K562 (cell line): ENCODE results near the gene MRPL33. TPM values are rescaled to one million over a fixed set of nuclear protein-coding genes. Genes with fewer than 3 reads are reported as not detected.
A peak's percentile ranks its signal among the peaks of the same experiment; 100 is the strongest.

Experiments used
- ATF4 ChIP-seq: fragments of 450-650 bp; formaldehyde crosslinking; IDR thresholded peaks from 2 replicates; pipeline ENCODE4 v1.4.0; 2022; ENCODE audit warnings: mild to moderate bottlenecking, moderate library complexity
- BACH1 ChIP-seq: fragments of 200-800 bp; sonication (Bioruptor generic); IDR thresholded peaks from 2 replicates; pipeline ENCODE4 v1.6.1; 2016; ENCODE audit warnings: missing genetic modification characterization, missing compliant biosample characterization
- CEBPB ChIP-seq: fragments of 450-650 bp; IDR thresholded peaks from 2 replicates; pipeline ENCODE4 v1.6.1; 2016; ENCODE audit warnings: missing genetic modification characterization, missing compliant biosample characterization
- EGR1 ChIP-seq: fragments of 450-650 bp; conservative IDR thresholded peaks from 2 replicates; pipeline ENCODE4 v1.6.1; 2017; ENCODE audit warnings: mild to moderate bottlenecking
- JUND ChIP-seq, 2 experiments: IDR thresholded peaks; 2 replicates in 1 of 2; 3 replicates in 1 of 2; pipeline ENCODE4 v1.6.1; 2011; ENCODE audit warnings: borderline replicate concordance in 2 of 2, low read depth in 2 of 2, low read length in 2 of 2, improper control_type of control experiment in 1 of 2, missing biosample characterization in 1 of 2, missing genetic modification characterization in 1 of 2, missing genetic modification reagents in 1 of 2
- LEF1 ChIP-seq: fragments of 450-650 bp; IDR thresholded peaks from 2 replicates; pipeline ENCODE4 v1.6.1; 2016; ENCODE audit warnings: mild to moderate bottlenecking
- MAZ ChIP-seq, 2 experiments: fragments of 450-650 bp in 1 of 2; sonication (generic) in 1 of 2; formaldehyde crosslinking; IDR thresholded peaks in 1 of 2; conservative IDR thresholded peaks in 1 of 2; 2 replicates each; pipeline versions ENCODE4 v1.4.0 to v1.5.0; 2020; ENCODE audit warnings: mild to moderate bottlenecking in 1 of 2, missing genetic modification reagents in 1 of 2
- NFATC3 ChIP-seq: fragments of 450-650 bp; IDR thresholded peaks from 2 replicates; pipeline ENCODE4 v1.6.1; 2017; ENCODE audit warnings: mild to moderate bottlenecking
- RBFOX2 ChIP-seq: fragments of 200-400 bp; formaldehyde crosslinking; IDR thresholded peaks from 2 replicates; pipeline ENCODE4 v1.6.1; 2017; ENCODE audit warnings: low read depth, mild to moderate bottlenecking, low read length, moderate library complexity
- SMAD2 ChIP-seq: fragments of 150-350 bp; IDR thresholded peaks from 2 replicates; pipeline ENCODE4 v1.6.1; 2014; ENCODE audit warnings: low read depth, mild to moderate bottlenecking, low read length
- TRIM24 ChIP-seq, 2 experiments: fragments of 450-650 bp; IDR thresholded peaks; 2 replicates each; pipeline ENCODE4 v1.6.1; 2016
- XRCC5 ChIP-seq: fragments of 200-400 bp; formaldehyde crosslinking; IDR thresholded peaks from 2 replicates; pipeline ENCODE4 v1.6.1; 2017; ENCODE audit warnings: low read depth, mild to moderate bottlenecking, low read length
- ZBTB2 ChIP-seq: fragments of 450-650 bp; IDR thresholded peaks from 2 replicates; pipeline ENCODE4 v1.6.1; 2016; ENCODE audit warnings: antibody characterized with exemption
- ZBTB40 ChIP-seq, 2 experiments: fragments of 450-650 bp in 1 of 2; sonication (generic) in 1 of 2; formaldehyde crosslinking in 1 of 2; IDR thresholded peaks; 2 replicates each; pipeline versions ENCODE4 v1.7.1 to v1.9.0; 2016 to 2022; ENCODE audit warnings: inconsistent platforms in 1 of 2, mild to moderate bottlenecking in 1 of 2, missing genetic modification reagents in 1 of 2
- ZNF197 ChIP-seq: fragments of 200-800 bp; sonication (Bioruptor generic); IDR thresholded peaks from 2 replicates; pipeline ENCODE4 v1.6.1; 2016; ENCODE audit warnings: low read depth, missing genetic modification characterization, missing compliant biosample characterization
- ZNF551 ChIP-seq: fragments of 250-450 bp; sonication (Bioruptor Pico); IDR thresholded peaks from 2 replicates; pipeline ENCODE4 v1.5.0; 2021; ENCODE audit warnings: mild to moderate bottlenecking, moderate library complexity
- polyA plus RNA-seq, 8 experiments: library from polyadenylated mRNA; depleted of rRNA in 4 of 8; stranded (reverse) in 5 of 8; unstranded in 3 of 8; fragments of >200 nt; fragmentation: Nextera tagmentation in 2 of 8; fragmentation: Illumina TruSeq in 1 of 8; extraction: Ambion mirVana in 2 of 8; extraction: Trizol in 1 of 8; gene quantifications; 2 replicates each; pipeline versions ENCODE4 v1.2.1 to v1.2.3, GENCODE V29; 2011 to 2014; ENCODE audit warnings: inconsistent platforms in 1 of 8, missing spikeins in 1 of 8
- total RNA-seq, 7 experiments: library from RNA; depleted of rRNA in 6 of 7; stranded (reverse); fragments of >200 nt in 6 of 7; fragmentation: Illumina TruSeq in 2 of 7; extraction: Trizol in 2 of 7; gene quantifications; 2 replicates each; pipeline versions ENCODE4 v1.2.1 to v1.2.3, GENCODE V29; 2011 to 2021; ENCODE audit warnings: low replicate concordance in 1 of 7

MRPL33 gene
- total and polyA plus RNA-seq, 9 of the 15 experiments (the other 6 are each of a cell fraction or from before 2014, with no cell fraction given), result 68.3 to 338 (median 226) TPM

DNA sequence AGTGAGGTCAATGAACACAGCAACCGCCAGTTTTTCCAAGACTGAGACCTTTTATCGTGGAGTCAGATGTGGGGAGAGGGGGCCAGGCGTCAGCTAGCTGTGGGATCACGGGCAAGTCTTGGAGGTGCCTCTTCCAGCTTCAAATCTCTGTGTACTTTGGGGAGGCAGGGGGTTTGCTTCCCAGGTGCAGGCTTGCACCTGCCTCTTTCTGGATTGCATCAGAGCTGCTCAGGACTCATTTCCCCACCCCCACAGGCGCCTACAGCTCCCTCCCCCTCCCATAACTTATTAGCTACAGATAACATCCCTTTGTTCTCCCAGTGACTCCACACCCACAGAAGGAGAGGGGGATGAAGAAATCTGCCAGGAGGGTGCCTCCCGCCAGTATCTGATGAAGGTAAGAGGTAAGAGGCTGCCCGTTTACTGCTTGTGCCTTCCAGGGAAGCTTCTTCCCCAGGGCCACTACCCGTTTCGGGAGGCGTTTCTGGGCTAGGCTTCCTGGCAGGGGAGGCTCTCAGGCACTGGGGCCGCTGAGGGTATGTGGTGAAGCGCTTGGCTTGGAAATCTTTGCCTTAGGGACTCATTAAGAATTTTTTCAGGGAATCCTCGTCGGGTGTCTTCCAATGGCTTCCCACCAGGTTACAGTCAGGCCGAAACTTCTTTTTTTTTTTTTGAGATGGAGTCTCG is 18.8 kb upstream of the MRPL33 start (continued):
- TF ChIP-seq ZBTB40 (IDR thresholded peaks at IDR 0.05) (0 out of 2 replicates have a peak, but pooled peaks have one; percentile 13), ZBTB40 (CRISPR knock-in tag; IDR thresholded peaks at IDR 0.05) (no peak), SMAD2 (no peak), ATF4 (CRISPR knock-in tag) (peak; percentile 80), NFATC3 (0 out of 2 replicates have a peak, but pooled peaks have one; percentile 51), LEF1 (peak; percentile 80), MAZ (CRISPR knock-in tag; conservative IDR thresholded peaks at IDR 0.05 in 1 of 2, IDR thresholded peaks at IDR 0.05 in 1 of 2) (peak; percentile 49 to 50; a peak in 2 of 4 replicates), TRIM24 (IDR thresholded peaks at IDR 0.05) (peak; percentile 24 to 66; a peak in 3 of 4 replicates), XRCC5 (no peak), ZNF551 (CRISPR knock-in tag) (no peak), BACH1 (0 out of 2 replicates have a peak, but pooled peaks have one; percentile 27), ZBTB2 (no peak), RBFOX2 (peak; percentile 80), CEBPB (tag) (peak; percentile 67), ZNF197 (CRISPR knock-in tag) (peak; percentile 74; the same call in 1 of the 2 replicates), JUND (IDR thresholded peaks at IDR 0.05; ENCODE audit: borderline replicate concordance, low read depth, low read length) (0 out of 2 replicates have a peak, but pooled peaks have one; percentile 37), JUND (tag; IDR thresholded peaks at IDR 0.05; ENCODE audit: borderline replicate concordance, low read depth, low read length) (no peak), EGR1 (peak; percentile 43; the same call in 1 of the 2 replicates)
